A549 treated with Mapracorat at 1 μM for 4 hours (cell line): ENCODE data around the gene IFT20. TPM values are rescaled to one million over a fixed set of nuclear protein-coding genes. Genes with fewer than 3 reads are reported as not detected.

Source experiments
- total RNA-seq: library from RNA; stranded (reverse); fragments of 200-300 nt; extraction: Qiagen RNA extraction; gene quantifications from 5 replicates; pipeline ENCODE4 v1.2.3, GENCODE V29; 2022

Gene IFT20
- 51.7 to 57.4 TPM (median 53.9 TPM) in 5 replicates for total RNA-seq

GRCh38 chr17:28335201-28335958 is at the start of gene IFT20, which contains the start of gene TNFAIP1:
Gene IFT20, minus strand, starts transcription at chr17:28335472. Its CDS starts 3,487 bp downstream, at chr17:28331985.
Gene TNFAIP1, plus strand, starts transcription at chr17:28335761. Its CDS starts 3,761 bp downstream, at chr17:28339522.

GRCh38 chr17:28371245-28372202 is 36.3 kb upstream of the IFT20 start, which contains the start of gene SARM1:
Gene SARM1, plus strand, starts transcription at chr17:28371694. Its CDS starts 339 bp downstream, at chr17:28372033.

GRCh38 chr17:28370035-28370743 is 34.9 kb upstream of the IFT20 start, which contains the start of gene VTN:
Gene VTN, minus strand, starts transcription at chr17:28370307. Its CDS starts 104 bp downstream, at chr17:28370203.

GRCh38 chr17:28364665-28365363 is 29.5 kb upstream of the IFT20 start, which contains the start of gene SEBOX:
Gene SEBOX, minus strand, starts transcription at chr17:28365199. Its CDS starts 48 bp downstream, at chr17:28365151.

GRCh38 chr17:28357061-28357900 is 22.0 kb upstream of the IFT20 start, which contains the start of gene POLDIP2:
Gene POLDIP2, minus strand, starts transcription at chr17:28357527. Its CDS starts 79 bp downstream, at chr17:28357448.

GRCh38 chr17:28318759-28319597 is 16.3 kb downstream of the IFT20 start, which contains the start of gene TMEM97:
Gene TMEM97, plus strand, starts transcription at chr17:28319200. Its CDS starts 40 bp downstream, at chr17:28319240.

Other genes starting within 250 kb of the IFT20 start
- 39.9 to 48.5 TPM (median 45.3 TPM) in 5 replicates for gene TMEM97, start 16.3 kb downstream of the IFT20 start, total RNA-seq
- 43.5 to 54.2 TPM (median 49.7 TPM) in 5 replicates for gene TNFAIP1, start 289 bp upstream of the IFT20 start, total RNA-seq
- 141 to 166 TPM (median 163 TPM) in 5 replicates for gene POLDIP2, start 22.1 kb upstream of the IFT20 start, total RNA-seq
- not detected in 5 replicates for gene SEBOX, start 29.7 kb upstream of the IFT20 start, total RNA-seq
- 15.7 to 22.7 TPM (median 20.1 TPM) in 5 replicates for gene VTN, start 34.8 kb upstream of the IFT20 start, total RNA-seq
- 5.1 to 7.1 TPM (median 5.6 TPM) in 5 replicates for gene SARM1, start 36.2 kb upstream of the IFT20 start, total RNA-seq
- gene SLC46A1, start 70.7 kb upstream of the IFT20 start, total RNA-seq = 14.1 to 22.0 TPM (median 19.5 TPM) in 5 replicates
- gene SLC13A2, start 138.2 kb upstream of the IFT20 start, total RNA-seq = 0.12 to 0.19 TPM (median 0.17 TPM) in 4 of 5 replicates, not detected in the other
- 0.04 to 0.08 TPM (median 0.06 TPM) in 3 of 5 replicates, not detected in the others for gene FOXN1, start 170.9 kb upstream of the IFT20 start, total RNA-seq
- gene UNC119, start 217.2 kb upstream of the IFT20 start, total RNA-seq = 24.1 to 32.8 TPM (median 30.7 TPM) in 5 replicates
- gene PIGS, start 236.1 kb upstream of the IFT20 start, total RNA-seq = 54.1 to 62.3 TPM (median 59.6 TPM) in 5 replicates
- 1.6 to 2.4 TPM (median 2.1 TPM) in 5 replicates for gene ALDOC, start 241.4 kb upstream of the IFT20 start, total RNA-seq